ENCODE data around the gene ASCC1. TPM values are rescaled to one million over a fixed set of nuclear protein-coding genes. Genes with fewer than 3 reads are reported as not detected.

ASCC1 gene
- total and polyA plus RNA-seq, 2 donors from 2014 or later = 24.0 to 36.1 TPM

DNA sequence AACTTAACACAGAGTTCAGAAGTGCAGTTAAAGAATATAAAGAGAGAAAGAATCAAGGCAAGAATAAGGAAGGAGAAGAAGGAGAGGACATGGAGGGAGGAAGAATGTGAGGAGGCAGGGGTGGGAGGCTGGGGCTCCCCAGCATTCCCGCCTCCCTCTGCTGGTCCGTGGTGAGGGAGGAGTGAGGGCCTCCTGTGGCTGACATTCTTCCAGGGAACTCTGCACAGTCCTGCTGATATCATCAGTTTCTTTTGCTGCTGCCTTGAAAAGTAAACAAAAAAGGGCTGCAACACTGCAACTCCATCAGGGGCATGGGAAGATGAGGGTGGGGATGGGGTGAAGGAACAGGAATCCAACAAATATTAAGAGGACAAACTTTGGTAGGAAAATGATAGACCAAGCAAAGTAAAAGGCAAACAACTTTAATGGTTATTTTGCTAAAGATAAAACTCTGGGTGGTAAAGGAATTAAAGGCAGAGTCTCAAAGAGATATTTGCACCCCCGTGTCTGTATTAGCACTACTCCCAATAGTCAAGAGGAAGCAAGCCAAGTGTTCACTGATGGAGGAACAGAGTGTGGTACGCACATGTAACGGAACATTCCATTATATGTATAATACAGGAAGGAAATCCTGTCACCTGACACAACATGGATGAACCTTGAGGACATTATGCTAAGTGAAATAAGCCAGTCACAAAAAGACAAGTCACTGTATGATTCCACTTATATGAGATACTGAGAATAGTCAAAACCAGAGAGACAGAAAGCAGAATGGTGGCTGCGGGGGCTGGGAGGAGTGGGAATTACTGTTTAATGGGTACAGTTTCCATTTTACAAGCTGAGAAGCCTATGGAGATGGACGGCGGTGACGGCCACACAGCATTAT is 119.7 kb downstream of the ASCC1 start:
- intact Hi-C loops (cut with DNase I) = no loop called here
- DNase-seq (peak in 4 of 5 donors; percentile 45 to 78 (median 62)), FAIRE-seq (no peak)
- H3K9ac ChIP-seq (ENCODE audit: low read length in 3 of 3) = no peak overlapping the region
- H3K36me3 ChIP-seq (ENCODE audit: control insufficient read depth in 2 of 3, insufficient read depth in 3 of 3, low read length in 3 of 3) = peaks cover 0 to 8% (median 2%) of the 10 kb centered on the region in 3 donors
- H3K9me3 ChIP-seq (ENCODE audit: control insufficient read depth in 2 of 3, insufficient read depth in 1 of 3, low read length in 3 of 3) = no peaks in the 10 kb centered on the region
- H3K4me3 ChIP-seq (ENCODE audit: low read length in 3 of 3) = no peak overlapping the region
- H3K27ac ChIP-seq (ENCODE audit: low read depth in 2 of 2, low read length in 2 of 2) = no peak overlapping the region
- no peaks in the 10 kb centered on the region for H3K27me3 ChIP-seq (ENCODE audit: control insufficient read depth, insufficient read depth, low read length)
- no peaks in the 10 kb centered on the region for H3K4me1 ChIP-seq (ENCODE audit: control insufficient read depth in 2 of 3, insufficient read depth in 2 of 3, low read depth in 1 of 3, low read length in 3 of 3)
- TF ChIP-seq CTCF (IDR thresholded peaks at IDR 0.05; ENCODE audit: borderline replicate concordance, extremely low read depth, insufficient read depth) = no peak

DNA sequence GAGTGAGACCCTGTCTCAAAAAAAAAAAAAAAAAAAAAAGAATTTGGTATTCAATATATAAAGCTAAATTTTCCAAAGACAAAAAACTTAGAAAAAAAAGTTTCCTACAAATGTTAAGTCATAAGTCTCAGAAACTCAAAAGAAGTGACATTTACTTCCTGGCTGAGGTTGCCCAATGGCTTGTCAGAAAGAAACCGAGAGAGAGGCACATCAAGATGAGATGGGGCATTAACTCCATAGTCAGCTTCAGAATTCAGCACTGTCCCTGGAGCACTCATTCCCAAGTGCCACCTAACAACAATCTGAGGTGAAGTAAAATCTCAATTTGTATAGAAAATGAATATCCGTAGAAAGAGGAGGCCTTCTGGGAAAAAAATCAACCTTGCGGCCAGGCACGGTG is 120.9 kb downstream of the ASCC1 start:
- FAIRE-seq (no peak), DNase-seq (no peak)
- Histone ChIP-seq H3K27me3 (ENCODE audit: control insufficient read depth, insufficient read depth, low read length) (no peaks in the 10 kb centered on the region), H3K9me3 (ENCODE audit: control insufficient read depth in 2 of 3, insufficient read depth in 1 of 3, low read length in 3 of 3) (no peaks in the 10 kb centered on the region), H3K27ac (ENCODE audit: low read depth in 2 of 2, low read length in 2 of 2) (no peak overlapping the region), H3K36me3 (ENCODE audit: control insufficient read depth in 2 of 3, insufficient read depth in 3 of 3, low read length in 3 of 3) (peaks cover 0 to 8% (median 0%) of the 10 kb centered on the region in 3 donors), H3K4me3 (ENCODE audit: low read length in 3 of 3) (no peak overlapping the region), H3K9ac (ENCODE audit: low read length in 3 of 3) (no peak overlapping the region), H3K4me1 (ENCODE audit: control insufficient read depth in 2 of 3, insufficient read depth in 2 of 3, low read depth in 1 of 3, low read length in 3 of 3) (no peaks in the 10 kb centered on the region)
- no peak for TF ChIP-seq CTCF (IDR thresholded peaks at IDR 0.05; ENCODE audit: borderline replicate concordance, extremely low read depth, insufficient read depth)
- intact Hi-C loops (cut with DNase I) = no loop called here

- Histone ChIP-seq H3K4me1 (ENCODE audit: control insufficient read depth in 2 of 3, insufficient read depth in 2 of 3, low read depth in 1 of 3, low read length in 3 of 3) (peaks cover 0 to 1% (median 0%) of the 10 kb centered on the region in 3 donors), H3K9me3 (ENCODE audit: control insufficient read depth in 2 of 3, insufficient read depth in 1 of 3, low read length in 3 of 3) (no peaks in the 10 kb centered on the region), H3K27ac (ENCODE audit: low read depth in 2 of 2, low read length in 2 of 2) (no peak overlapping the region), H3K27me3 (ENCODE audit: control insufficient read depth, insufficient read depth, low read length) (no peaks in the 10 kb centered on the region), H3K4me3 (ENCODE audit: low read length in 3 of 3) (no peak overlapping the region), H3K36me3 (ENCODE audit: control insufficient read depth in 2 of 3, insufficient read depth in 3 of 3, low read length in 3 of 3) (peaks cover 0 to 8% (median 0%) of the 10 kb centered on the region in 3 donors), H3K9ac (ENCODE audit: low read length in 3 of 3) (no peak overlapping the region)
- FAIRE-seq = no peak
- TF ChIP-seq CTCF (IDR thresholded peaks at IDR 0.05; ENCODE audit: borderline replicate concordance, extremely low read depth, insufficient read depth) = no peak
- no peak for DNase-seq
- intact Hi-C loops (cut with DNase I) = no loop called here
Measured at GRCh38 chr10:72094574-72094973, 121.5 kb downstream of the ASCC1 start.

Data from kidney (tissue), 14 donors.